ENCODE data around the gene INPP5A. TPM values are rescaled to one million over a fixed set of nuclear protein-coding genes. Genes with fewer than 3 reads are reported as not detected.

INPP5A gene
- total and polyA plus RNA-seq, 9 of the 15 experiments (the other 6 are each of a cell fraction or from before 2014, with no cell fraction given), result 0.66 to 11.6 (median 7.7) TPM

DNA sequence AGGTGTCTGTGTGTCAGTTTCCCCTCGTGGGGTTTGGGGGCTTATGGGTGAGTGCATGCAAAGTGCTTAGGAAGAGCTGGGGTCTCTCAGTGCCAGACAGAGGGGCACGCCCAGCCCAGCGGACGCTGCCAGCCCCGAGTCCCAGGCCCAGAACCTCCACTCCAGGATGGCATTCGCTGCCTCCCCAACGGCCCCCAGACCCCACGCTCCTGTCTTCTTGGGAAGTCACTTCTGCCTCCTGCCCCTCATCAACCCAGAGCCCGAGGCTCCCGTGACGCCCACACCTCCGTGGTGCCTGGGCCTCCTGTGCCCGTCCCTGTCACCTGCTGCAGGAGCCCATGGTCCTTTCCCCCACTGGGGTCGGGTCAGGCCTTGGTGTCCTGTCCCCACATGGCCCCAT lies 213.3 kb downstream of the INPP5A start (continued):
- TF ChIP-seq NCOA4 (IDR thresholded peaks at IDR 0.05; ENCODE audit: partially characterized antibody), result no peak
- no peak for TF ChIP-seq ELF4 (CRISPR knock-in tag; IDR thresholded peaks at IDR 0.05)
- no peak for TF ChIP-seq ZNF695 (CRISPR knock-in tag; IDR thresholded peaks at IDR 0.05)
- no peak for TF ChIP-seq ZNF124 (CRISPR knock-in tag; IDR thresholded peaks at IDR 0.05)
- TF ChIP-seq FOXJ3 (CRISPR knock-in tag; IDR thresholded peaks at IDR 0.05), result no peak
- no peak for TF ChIP-seq NFYB (IDR thresholded peaks at IDR 0.05; ENCODE audit: extremely low read depth, insufficient read length)
- no peak for TF ChIP-seq TRIM24 (IDR thresholded peaks at IDR 0.05)
- no peak for TF ChIP-seq MCM5 (IDR thresholded peaks at IDR 0.05; ENCODE audit: low read depth)
- TF ChIP-seq HDAC8 (tag; IDR thresholded peaks at IDR 0.05), result no peak
- TF ChIP-seq HDAC2 (IDR thresholded peaks at IDR 0.05), result no peak
- TF ChIP-seq KDM2B (CRISPR knock-in tag; IDR thresholded peaks at IDR 0.05), result no peak
- TF ChIP-seq NKRF (IDR thresholded peaks at IDR 0.05; ENCODE audit: borderline replicate concordance), result no peak

DNA sequence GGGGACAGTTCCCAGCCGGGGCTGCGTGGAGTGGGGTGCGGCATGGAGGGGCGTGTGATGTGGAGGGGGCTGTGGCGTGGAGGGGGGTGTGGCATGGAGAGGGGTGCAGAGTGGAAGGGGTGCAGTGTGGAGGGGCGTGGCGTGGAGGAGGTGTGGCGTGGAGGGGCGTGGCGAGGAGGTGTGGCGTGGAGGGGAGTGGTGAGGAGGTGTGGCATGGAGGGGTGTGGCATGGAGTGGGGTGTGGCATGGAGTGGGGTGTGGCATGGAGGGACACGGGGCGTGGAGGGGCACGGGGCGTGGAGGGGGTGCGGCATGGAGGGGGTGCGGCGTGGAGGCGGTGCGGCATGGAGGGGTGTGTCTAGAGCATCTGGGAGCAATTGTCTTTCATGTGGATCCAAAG lies 214.8 kb downstream of the INPP5A start:
- ATAC-seq, result no peak
- intact Hi-C loops (cut with micrococcal nuclease), result no loop called here
- no peak for FAIRE-seq
- 83% methylated on average over 6 of the region's 20 CpGs for WGBS (ENCODE audit: insufficient coverage, low coverage, missing lambda C conversion rate)
- no peak overlapping the region for H3K4me2 ChIP-seq (ENCODE audit: insufficient read depth, low read length)
- H3K4me1 ChIP-seq (replicated peaks in 1 of 2; ENCODE audit: control insufficient read depth in 2 of 2, insufficient read depth in 2 of 2, low read length in 2 of 2), result peaks cover 0 to 5% of the 10 kb centered on the region in 2 experiments; a peak in 1 of 5 replicates
- no peak overlapping the region for H2AFZ ChIP-seq (ENCODE audit: low read depth, low read length)
- no peak overlapping the region for H3K9ac ChIP-seq (ENCODE audit: insufficient read depth in 1 of 2, low read depth in 2 of 2, low read length in 2 of 2)
- H3K36me3 ChIP-seq (ENCODE audit: control insufficient read depth, insufficient read depth, low read length), result no peaks in the 10 kb centered on the region
- no peaks in the 10 kb centered on the region for H3K79me2 ChIP-seq (ENCODE audit: control insufficient read depth, insufficient read depth, low read length)
- TF ChIP-seq FOXA1 (IDR thresholded peaks at IDR 0.05; ENCODE audit: borderline replicate concordance) (no peak), SMC3 (conservative IDR thresholded peaks at IDR 0.05; ENCODE audit: insufficient read depth, low read depth, low read length) (no peak), HNRNPUL1 (IDR thresholded peaks at IDR 0.05; ENCODE audit: low read length) (no peak), CREM (IDR thresholded peaks at IDR 0.05; ENCODE audit: low read depth) (no peak), ZNF436 (CRISPR knock-in tag; IDR thresholded peaks at IDR 0.05) (no peak), ZNF589 (CRISPR knock-in tag; IDR thresholded peaks at IDR 0.05; ENCODE audit: low read depth) (no peak), HMGN3 (IDR thresholded peaks at IDR 0.05; ENCODE audit: borderline replicate concordance, extremely low read depth, insufficient read length, low read depth, low read length) (no peak)
- H3K27ac ChIP-seq (ENCODE audit: extremely low read depth, low read depth, low read length), result no peak overlapping the region
- in situ Hi-C loops (cut with MboI), result no loop called here
- ChIA-PET CTCF (ENCODE audit: low intra/inter-chr PET ratio) (no interaction called here), POLR2A (interaction anchor here (0.6 kb wide), 1 partner anchor 55 kb away, joined by 4 read pairs; no protein-coding TSS in a partner anchor)
- no peaks in the 10 kb centered on the region for H3K9me1 ChIP-seq (ENCODE audit: control insufficient read depth, insufficient read depth, low read length)
- H4K20me1 ChIP-seq (replicated peaks; ENCODE audit: control insufficient read depth, insufficient read depth, low read length), result no peaks in the 10 kb centered on the region
- H3K4me3 ChIP-seq, result no peak overlapping the region
- no TSS peak for BruUV-seq (replicated peaks)
- no peaks in the 10 kb centered on the region for H3K27me3 ChIP-seq (ENCODE audit: control insufficient read depth in 2 of 2, insufficient read depth in 2 of 2, low read length in 2 of 2)
- DNase-seq (ENCODE audit: extremely low read depth in 1 of 4, low spot score in 3 of 4), result no peak
- H3K9me3 ChIP-seq (replicated peaks; ENCODE audit: control insufficient read depth, insufficient read depth, low read depth, low read length), result no peaks in the 10 kb centered on the region; the same call in 1 of the 2 replicates

All from K562 (cell line).